Activated CD4-positive, alpha-beta memory T cell treated with anti-CD3 and anti-CD28 coated beads, Interleukin-2, amount 10 ng/mL, durations not matched to agents 7 days and 5 days (primary cell): ENCODE results near the gene GP9. TPM values are rescaled to one million over a fixed set of nuclear protein-coding genes. Genes with fewer than 3 reads are reported as not detected.
"Not testable (repeated sequence)": the region's sequence is repeated elsewhere in the genome, so short reads cannot be mapped to it uniquely, and the experiment has no call there.

Experiments
- CTCF ChIA-PET: fragments of 350-600 bp; sonication (Branson Sonifier 250); formaldehyde crosslinking; loops from one replicate; lab custom pipeline; 2021; ENCODE audit warnings: antibody characterized with exemption, inconsistent platforms; lab: Charles Lee
- POLR2A ChIA-PET: fragments of 350-600 bp; sonication (Branson Sonifier 250); formaldehyde crosslinking; loops from one replicate; lab custom pipeline; 2021; ENCODE audit warnings: antibody characterized with exemption; lab: Charles Lee
- DNase-seq: peaks from one replicate; pipeline ENCODE4 v3.0.0-alpha.2; 2020
- H3K27ac Mint-ChIP-seq: one replicate; pipeline ENCODE4 v1.8.0; 2021; ENCODE audit warnings: mild to moderate bottlenecking, mixed read lengths
- H3K27me3 Mint-ChIP-seq: one replicate; pipeline ENCODE4 v1.8.0; 2021; ENCODE audit warnings: mixed read lengths
- H3K36me3 Mint-ChIP-seq: one replicate; pipeline ENCODE4 v1.8.0; 2021; ENCODE audit warnings: low read depth, mixed read lengths
- H3K4me1 Mint-ChIP-seq: one replicate; pipeline ENCODE4 v1.8.0; 2021; ENCODE audit warnings: mixed read lengths
- H3K4me3 Mint-ChIP-seq: one replicate; pipeline ENCODE4 v1.8.0; 2021; ENCODE audit warnings: mild to moderate bottlenecking, mixed read lengths
- H3K9me3 Mint-ChIP-seq: one replicate; pipeline ENCODE4 v1.8.0; 2021; ENCODE audit warnings: mixed read lengths
- total RNA-seq, 2 experiments: library from RNA; stranded (reverse); gene quantifications; one replicate each; pipeline ENCODE4 v1.2.3, GENCODE V29; 2021

Gene GP9
- total RNA-seq, 2 experiments from 2014 or later = not detected

GRCh38 chr3:129057249-129057648, 3.3 kb upstream of the GP9 start:
- no peak overlapping the region for H3K27ac Mint-ChIP-seq
- peaks cover 10% of the 10 kb centered on the region for H3K4me1 Mint-ChIP-seq
- POLR2A ChIA-PET = interaction anchor here (0.9 to 1.1 kb wide), 2 partner anchors 12 to 192 kb away, joined by 3 read pairs; partner anchors contain the start of gene COPG1

GRCh38 chr3:129058441-129059200, 2.0 kb upstream of the GP9 start:
- Mint-ChIP-seq H3K4me1 (peaks cover 5% of the 10 kb centered on the region), H3K27me3 (peaks cover 12% of the 10 kb centered on the region), H3K36me3 (no peaks in the 10 kb centered on the region), H3K27ac (no peak overlapping the region), H3K9me3 (no peaks in the 10 kb centered on the region), H3K4me3 (no peak overlapping the region)
- DNase-seq = no peak
- ChIA-PET CTCF (interaction anchor here (0.6 kb wide), 1 partner anchor 187 kb away, joined by 3 read pairs; no protein-coding TSS in a partner anchor), POLR2A (interaction anchor here (1.1 kb wide), 1 partner anchor 10 kb away, joined by 3 read pairs; no protein-coding TSS in a partner anchor)

More at GRCh38 chr3:129057249-129057648, 3.3 kb upstream of the GP9 start:
- DNase-seq = no peak
- H3K36me3 Mint-ChIP-seq = no peaks in the 10 kb centered on the region
- CTCF ChIA-PET = no interaction called here
- H3K4me3 Mint-ChIP-seq = no peak overlapping the region
- H3K27me3 Mint-ChIP-seq = peaks cover 12% of the 10 kb centered on the region
- H3K9me3 Mint-ChIP-seq = no peaks in the 10 kb centered on the region

- H3K36me3 Mint-ChIP-seq = no peaks in the 10 kb centered on the region
- H3K4me1 Mint-ChIP-seq = peaks cover 2% of the 10 kb centered on the region
- peaks cover 12% of the 10 kb centered on the region for H3K27me3 Mint-ChIP-seq
- no peak overlapping the region for H3K27ac Mint-ChIP-seq
- ChIA-PET CTCF (no interaction called here), POLR2A (interaction anchor here (1.2 kb wide), 1 partner anchor 9 kb away, joined by 4 read pairs; no protein-coding TSS in a partner anchor)
- no peak overlapping the region for H3K4me3 Mint-ChIP-seq
- no peak for DNase-seq
- H3K9me3 Mint-ChIP-seq = no peaks in the 10 kb centered on the region
These were observed 1.1 kb upstream of the GP9 start for GRCh38 chr3:129059311-129059958.

- DNase-seq = no peak
- Mint-ChIP-seq H3K4me3 (no peak overlapping the region), H3K36me3 (no peaks in the 10 kb centered on the region), H3K27me3 (peaks cover 12% of the 10 kb centered on the region), H3K27ac (no peak overlapping the region), H3K4me1 (peaks cover 6% of the 10 kb centered on the region), H3K9me3 (no peaks in the 10 kb centered on the region)
- ChIA-PET POLR2A (no interaction called here), CTCF (no interaction called here)
These were observed 676 bp downstream of the GP9 start for GRCh38 chr3:129061023-129061887.

GRCh38 chr3:129061888-129062834, 1.6 kb downstream of the GP9 start:
- Mint-ChIP-seq H3K36me3 (no peaks in the 10 kb centered on the region), H3K27ac (no peak overlapping the region), H3K4me3 (no peak overlapping the region), H3K4me1 (peaks cover 6% of the 10 kb centered on the region), H3K27me3 (peaks cover 5% of the 10 kb centered on the region), H3K9me3 (no peaks in the 10 kb centered on the region)
- no peak for DNase-seq
- ChIA-PET CTCF (interaction anchor here (0.8 to 2.3 kb wide), 2 partner anchors 8 to 52 kb away, joined by 3 to 8 read pairs; no protein-coding TSS in a partner anchor), POLR2A (no interaction called here)

- H3K4me3 Mint-ChIP-seq = no peak overlapping the region
- no peak overlapping the region for H3K27ac Mint-ChIP-seq
- POLR2A ChIA-PET = no interaction called here
- H3K4me1 Mint-ChIP-seq = peaks cover 9% of the 10 kb centered on the region
- DNase-seq = no peak
- no peaks in the 10 kb centered on the region for H3K9me3 Mint-ChIP-seq
- H3K36me3 Mint-ChIP-seq = no peaks in the 10 kb centered on the region
- peaks cover 2% of the 10 kb centered on the region for H3K27me3 Mint-ChIP-seq
- CTCF ChIA-PET = interaction anchor here (0.8 to 2.3 kb wide), 2 partner anchors 9 to 51 kb away, joined by 3 to 8 read pairs; no protein-coding TSS in a partner anchor
These were observed 2.6 kb downstream of the GP9 start for GRCh38 chr3:129063091-129063640.

- peaks cover 8% of the 10 kb centered on the region for H3K4me1 Mint-ChIP-seq
- ChIA-PET CTCF (interaction anchor here (2.3 kb wide), 1 partner anchor 10 kb away, joined by 8 read pairs; no protein-coding TSS in a partner anchor), POLR2A (no interaction called here)
- no peak for DNase-seq
- no peak overlapping the region for H3K27ac Mint-ChIP-seq
- H3K27me3 Mint-ChIP-seq = peaks cover 2% of the 10 kb centered on the region
- no peak overlapping the region for H3K4me3 Mint-ChIP-seq
- H3K9me3 Mint-ChIP-seq = no peaks in the 10 kb centered on the region
- no peaks in the 10 kb centered on the region for H3K36me3 Mint-ChIP-seq
These were observed 3.4 kb downstream of the GP9 start for GRCh38 chr3:129063841-129064482.

GRCh38 chr3:129065016-129065719, 4.6 kb downstream of the GP9 start:
- ChIA-PET POLR2A (interaction anchor here (1.2 to 1.5 kb wide), 2 partner anchors 12 to 251 kb away, joined by 5 to 8 read pairs; a partner anchor contains a TSS), CTCF (interaction anchor here (4.7 kb wide), 1 partner anchor 12 kb away, joined by 31 read pairs; no protein-coding TSS in a partner anchor)
- peaks cover 8% of the 10 kb centered on the region for H3K4me1 Mint-ChIP-seq
- H3K27me3 Mint-ChIP-seq = peaks cover 8% of the 10 kb centered on the region
- H3K9me3 Mint-ChIP-seq = peaks cover 3% of the 10 kb centered on the region
- H3K4me3 Mint-ChIP-seq = no peak overlapping the region
- no peaks in the 10 kb centered on the region for H3K36me3 Mint-ChIP-seq
- H3K27ac Mint-ChIP-seq = no peak overlapping the region
- DNase-seq = no peak

GRCh38 chr3:129065720-129066073, 5.1 kb downstream of the GP9 start:
- no peak overlapping the region for H3K4me3 Mint-ChIP-seq
- ChIA-PET CTCF (interaction anchor here (4.7 kb wide), 1 partner anchor 13 kb away, joined by 31 read pairs; no protein-coding TSS in a partner anchor), POLR2A (interaction anchor here (1.2 to 1.5 kb wide), 2 partner anchors 12 to 250 kb away, joined by 5 to 8 read pairs; a partner anchor contains a TSS)
- H3K27me3 Mint-ChIP-seq = peaks cover 13% of the 10 kb centered on the region
- no peak overlapping the region for H3K27ac Mint-ChIP-seq
- peaks cover 3% of the 10 kb centered on the region for H3K9me3 Mint-ChIP-seq
- no peak for DNase-seq
- H3K36me3 Mint-ChIP-seq = no peaks in the 10 kb centered on the region
- peaks cover 8% of the 10 kb centered on the region for H3K4me1 Mint-ChIP-seq

GRCh38 chr3:129067719-129068118, 7.1 kb downstream of the GP9 start:
- Mint-ChIP-seq H3K4me3 (peak overlapping the region; percentile 7), H3K27me3 (peaks cover 13% of the 10 kb centered on the region)
- not testable (repeated sequence) for H3K9me3 Mint-ChIP-seq, DNase-seq, H3K36me3 Mint-ChIP-seq, H3K27ac Mint-ChIP-seq, H3K4me1 Mint-ChIP-seq
- ChIA-PET CTCF (interaction anchor here (1.2 to 4.7 kb wide), 5 partner anchors 10 to 97 kb away, joined by 5 to 31 read pairs (median 14); partner anchors contain the start of gene RAB43), POLR2A (interaction anchor here (1.5 to 3.6 kb wide), 4 partner anchors 8 to 248 kb away, joined by 4 to 27 read pairs (median 6); partner anchors contain the start of genes ACAD9 and RAB43)
